BJ (cell line): ENCODE data around the gene KCNH8. TPM values are rescaled to one million over a fixed set of nuclear protein-coding genes. Genes with fewer than 3 reads are reported as not detected.

Source experiments
- CTCF ChIA-PET: fragments of 350-600 bp; formaldehyde crosslinking; extraction: SDS; loops from one replicate; lab custom pipeline; 2021; ENCODE audit warnings: antibody characterized with exemption, inconsistent platforms; lab: Yijun Ruan, JAX
- POLR2A ChIA-PET: fragments of 300-600 bp; sonication (Branson Sonifier 250); formaldehyde crosslinking; extraction: SDS; loops from one replicate; lab custom pipeline; 2021; ENCODE audit warnings: antibody characterized with exemption; lab: Charles Lee
- DNase-seq: peaks from one replicate; pipeline ENCODE4 v3.0.0-alpha.2; 2011; ENCODE audit warnings: low read depth
- H3K27me3 ChIP-seq: 2 replicates; pipeline ENCODE4 v1.6.0; 2011; ENCODE audit warnings: low read length; ENCODE audit not compliant: control insufficient read depth, insufficient read depth
- H3K36me3 ChIP-seq: 2 replicates; pipeline ENCODE4 v1.5.1; 2011; ENCODE audit warnings: low read length; ENCODE audit not compliant: control insufficient read depth, insufficient read depth
- H3K4me3 ChIP-seq: 2 replicates; pipeline ENCODE4 v1.5.1; 2011; ENCODE audit warnings: low read depth, mild to moderate bottlenecking, control low read depth, low read length
- polyA plus RNA-seq: library from polyadenylated mRNA; depleted of rRNA; stranded (reverse); fragments of >200 nt; gene quantifications from 2 replicates; pipeline ENCODE4 v1.2.3, GENCODE V29; 2011
- TF ChIP-seq, protein P1 (sequence below): IDR thresholded peaks from 2 replicates; pipeline ENCODE4 v1.5.1; 2011; ENCODE audit warnings: low read depth, mild to moderate bottlenecking, control low read depth, inconsistent platforms, low read length, moderate library complexity; ENCODE audit not compliant: insufficient read depth

Gene KCNH8
- polyA plus RNA-seq, 1 experiment, result 0.02 TPM

DNA sequence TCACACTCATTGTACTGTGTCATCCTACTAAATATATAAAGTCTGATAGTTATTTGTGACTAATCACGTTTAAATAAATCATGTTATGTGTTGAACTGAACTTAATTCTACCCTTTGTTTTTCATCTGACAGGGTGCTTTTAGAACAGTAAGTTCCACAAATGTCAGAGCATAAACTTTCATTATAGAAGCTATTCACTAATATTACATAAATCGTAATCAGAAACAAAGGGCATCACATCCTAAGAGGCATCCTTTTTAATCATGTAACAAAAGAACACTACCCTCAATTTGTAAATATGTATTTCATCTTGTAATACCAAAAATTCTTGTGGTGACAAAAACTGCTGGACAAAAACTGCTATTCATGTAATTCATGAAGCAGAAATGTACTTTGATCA, 50.8 kb downstream of the KCNH8 start:
- Histone ChIP-seq H3K4me3 (no peak overlapping the region), H3K27me3 (no peaks in the 10 kb centered on the region), H3K36me3 (no peaks in the 10 kb centered on the region)
- DNase-seq, result no peak
- TF ChIP-seq, protein P1, sequence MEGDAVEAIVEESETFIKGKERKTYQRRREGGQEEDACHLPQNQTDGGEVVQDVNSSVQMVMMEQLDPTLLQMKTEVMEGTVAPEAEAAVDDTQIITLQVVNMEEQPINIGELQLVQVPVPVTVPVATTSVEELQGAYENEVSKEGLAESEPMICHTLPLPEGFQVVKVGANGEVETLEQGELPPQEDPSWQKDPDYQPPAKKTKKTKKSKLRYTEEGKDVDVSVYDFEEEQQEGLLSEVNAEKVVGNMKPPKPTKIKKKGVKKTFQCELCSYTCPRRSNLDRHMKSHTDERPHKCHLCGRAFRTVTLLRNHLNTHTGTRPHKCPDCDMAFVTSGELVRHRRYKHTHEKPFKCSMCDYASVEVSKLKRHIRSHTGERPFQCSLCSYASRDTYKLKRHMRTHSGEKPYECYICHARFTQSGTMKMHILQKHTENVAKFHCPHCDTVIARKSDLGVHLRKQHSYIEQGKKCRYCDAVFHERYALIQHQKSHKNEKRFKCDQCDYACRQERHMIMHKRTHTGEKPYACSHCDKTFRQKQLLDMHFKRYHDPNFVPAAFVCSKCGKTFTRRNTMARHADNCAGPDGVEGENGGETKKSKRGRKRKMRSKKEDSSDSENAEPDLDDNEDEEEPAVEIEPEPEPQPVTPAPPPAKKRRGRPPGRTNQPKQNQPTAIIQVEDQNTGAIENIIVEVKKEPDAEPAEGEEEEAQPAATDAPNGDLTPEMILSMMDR, result no peak
- CTCF ChIA-PET, result interaction anchor here (1.5 kb wide), 1 partner anchor 9 kb away, joined by 3 read pairs; no protein-coding TSS in a partner anchor
- POLR2A ChIA-PET, result no interaction called here

DNA sequence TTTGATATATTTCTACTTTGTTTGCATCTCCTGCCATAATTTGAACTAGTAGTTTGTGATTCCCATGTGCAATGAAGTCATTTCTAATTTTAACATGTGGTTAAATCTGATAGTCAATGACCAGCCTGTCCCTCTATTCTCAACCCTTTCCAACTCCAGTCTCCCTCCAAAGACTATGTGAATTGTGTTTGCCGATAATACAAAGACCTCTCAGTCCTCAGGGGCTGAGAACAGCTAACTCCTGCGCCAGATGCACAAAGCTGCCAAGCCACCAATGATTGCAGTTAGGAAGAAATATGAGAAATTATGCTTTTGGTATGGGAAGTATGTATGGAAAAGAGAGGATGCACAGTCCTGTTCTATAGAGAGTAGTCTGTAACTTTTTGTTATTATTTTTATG, 54.0 kb downstream of the KCNH8 start:
- Histone ChIP-seq H3K36me3 (no peaks in the 10 kb centered on the region), H3K27me3 (no peaks in the 10 kb centered on the region), H3K4me3 (no peak overlapping the region)
- POLR2A ChIA-PET, result no interaction called here
- no peak for DNase-seq
- CTCF ChIA-PET, result no interaction called here
- TF ChIP-seq, protein P1, result no peak

- POLR2A ChIA-PET, result no interaction called here
- no peak for DNase-seq
- CTCF ChIA-PET, result no interaction called here
- Histone ChIP-seq H3K27me3 (no peaks in the 10 kb centered on the region), H3K36me3 (no peaks in the 10 kb centered on the region), H3K4me3 (no peak overlapping the region)
- TF ChIP-seq, protein P1, result no peak
Measured at GRCh38 chr3:19202754-19203153, 54.4 kb downstream of the KCNH8 start.

DNA sequence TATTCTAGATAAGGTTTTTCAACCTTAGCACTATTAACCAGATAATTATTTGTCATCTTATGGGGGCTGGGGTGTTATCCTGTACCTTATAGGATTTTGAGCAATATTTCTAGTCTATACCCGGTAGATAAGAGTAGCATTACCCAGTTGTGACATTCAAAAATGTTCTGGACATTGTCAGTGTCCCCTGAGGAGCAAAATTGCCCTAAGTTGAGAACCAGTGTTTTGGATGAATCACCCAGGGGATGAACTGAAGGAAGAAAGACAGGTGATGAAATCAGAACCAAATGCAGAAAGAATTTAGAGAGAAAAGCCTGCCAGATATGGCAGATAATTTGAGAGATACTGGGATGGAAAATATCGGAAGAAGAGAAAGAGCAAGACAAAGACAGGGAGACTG, 58.2 kb downstream of the KCNH8 start:
- DNase-seq, result no peak

GRCh38 chr3:19213603-19214220, 65.4 kb downstream of the KCNH8 start:
- Histone ChIP-seq H3K36me3 (no peaks in the 10 kb centered on the region), H3K4me3 (no peak overlapping the region), H3K27me3 (no peaks in the 10 kb centered on the region)
- no peak for DNase-seq
- ChIA-PET POLR2A (no interaction called here), CTCF (no interaction called here)
- TF ChIP-seq, protein P1, result no peak

More for the DNA sequence above, 58.2 kb downstream of the KCNH8 start:
- ChIA-PET CTCF (no interaction called here), POLR2A (no interaction called here)
- Histone ChIP-seq H3K27me3 (no peaks in the 10 kb centered on the region), H3K4me3 (no peak overlapping the region), H3K36me3 (no peaks in the 10 kb centered on the region)
- TF ChIP-seq, protein P1, result no peak
